Left lung (tissue), 10 donors: Measurements from ENCODE around the gene UBFD1. TPM values are rescaled to one million over a fixed set of nuclear protein-coding genes. Genes with fewer than 3 reads are reported as not detected.
"Not testable (repeated sequence)": the region's sequence is repeated elsewhere in the genome, so short reads cannot be mapped to it uniquely, and the experiment has no call there.

Experiments
- ATAC-seq: fragments of 200-7000 bp; cut with Tn5 transposase; one replicate; pipeline ENCODE4 v1.9.1; 2020; ENCODE audit warnings: moderate library complexity
- DNase-seq, 4 donors: peaks; one replicate each; pipeline ENCODE4 v3.0.0-alpha.2; 2013 to 2020
- H3K27ac ChIP-seq, 2 donors: fragments of 200-600 bp; sonication (generic) in 1 of 2; one replicate each; pipeline versions ENCODE4 v1.5.0 to v1.8.0; 2020 to 2021
- H3K27me3 ChIP-seq, 2 donors: fragments of 200-600 bp; sonication (generic) in 1 of 2; one replicate each; pipeline versions ENCODE4 v1.5.0 to v1.8.0; 2020 to 2021
- H3K36me3 ChIP-seq, 2 donors: fragments of 200-600 bp; sonication (generic) in 1 of 2; one replicate each; pipeline versions ENCODE4 v1.5.0 to v1.8.0; 2020 to 2021
- H3K4me1 ChIP-seq, 2 donors: fragments of 200-600 bp; one replicate each; pipeline ENCODE4 v1.8.0; 2021
- H3K4me3 ChIP-seq, 2 donors: fragments of 200-600 bp; sonication (generic) in 1 of 2; one replicate each; pipeline versions ENCODE4 v1.5.0 to v1.8.0; 2020 to 2021; ENCODE audit warnings: mild to moderate bottlenecking in 1 of 2
- H3K9me3 ChIP-seq, 2 donors: fragments of 200-600 bp; sonication (generic) in 1 of 2; one replicate each; pipeline versions ENCODE4 v1.5.0 to v1.8.0; 2020 to 2021
- CTCF ChIP-seq, 2 donors: fragments of 200-600 bp; sonication (generic) in 1 of 2; IDR thresholded peaks; one replicate each; pipeline versions ENCODE4 v1.5.0 to v1.8.0; 2021; ENCODE audit warnings: antibody characterized with exemption in 2 of 2
- intact Hi-C, 2 donors: fragments of 100-400 bp; cut with DNase I; formaldehyde crosslinking; loops; one replicate each; pipeline versions ENCODE4 v1.11.2 to v1.14.2; 2022
- polyA plus RNA-seq, 6 donors: library from polyadenylated mRNA; unstranded; fragments of 120-200 nt; gene quantifications; one replicate each; pipeline ENCODE4 v1.2.1, GENCODE V29; 2013; ENCODE audit not compliant: insufficient read length in 6 of 6
- total RNA-seq, 2 donors: library from RNA; stranded (reverse); fragmentation: NEBNext Ultra II Directional; extraction: Animal tissue kit (Norgen Biotek cat#: 25700); gene quantifications; one replicate each; pipeline ENCODE4 v1.2.1, GENCODE V29; 2021
- donor health status: DM: no; HTN: yes; CAD: no.
- donor health status: DM: no; HTN: no; CAD: no.

UBFD1 gene
- total and polyA plus RNA-seq, 8 donors = 51.9 to 74.1 (median 68.6) TPM

GRCh38 chr16:23579371-23579770 lies 21.8 kb downstream of the UBFD1 start:
- no peak for ATAC-seq
- Histone ChIP-seq H3K27ac (no peak overlapping the region), H3K9me3 (no peaks in the 10 kb centered on the region), H3K4me1 (no peaks in the 10 kb centered on the region), H3K27me3 (no peaks in the 10 kb centered on the region), H3K36me3 (peaks cover 0 to 71% of the 10 kb centered on the region in 2 donors), H3K4me3 (no peak overlapping the region)
- no peak for DNase-seq
- intact Hi-C loops = no loop called here
- TF ChIP-seq CTCF (IDR thresholded peaks at IDR 0.05) = no peak

GRCh38 chr16:23580391-23580790 lies 22.9 kb downstream of the UBFD1 start:
- Histone ChIP-seq H3K36me3 (peaks cover 0 to 74% of the 10 kb centered on the region in 2 donors), H3K27ac (no peak overlapping the region), H3K9me3 (no peaks in the 10 kb centered on the region), H3K4me3 (no peak overlapping the region), H3K27me3 (no peaks in the 10 kb centered on the region), H3K4me1 (no peaks in the 10 kb centered on the region)
- DNase-seq (no peak), ATAC-seq (no peak)
- no peak for TF ChIP-seq CTCF (IDR thresholded peaks at IDR 0.05)
- intact Hi-C loops = no loop called here

GRCh38 chr16:23581764-23582163 lies 24.2 kb downstream of the UBFD1 start:
- H3K9me3 ChIP-seq = no peaks in the 10 kb centered on the region
- H3K36me3 ChIP-seq = peaks cover 0 to 80% of the 10 kb centered on the region in 2 donors
- TF ChIP-seq CTCF (IDR thresholded peaks at IDR 0.05) = no peak
- no peak overlapping the region for H3K4me3 ChIP-seq
- ATAC-seq (no peak), DNase-seq (no peak)
- no peaks in the 10 kb centered on the region for H3K4me1 ChIP-seq
- intact Hi-C loops = no loop called here
- H3K27ac ChIP-seq = no peak overlapping the region
- no peaks in the 10 kb centered on the region for H3K27me3 ChIP-seq

- ATAC-seq, H3K9me3 ChIP-seq, H3K27ac ChIP-seq, H3K4me3 ChIP-seq, intact Hi-C loops, DNase-seq, H3K4me1 ChIP-seq, H3K27me3 ChIP-seq: not testable (repeated sequence)
- peaks cover 0 to 82% of the 10 kb centered on the region in 2 donors for H3K36me3 ChIP-seq
Measured at GRCh38 chr16:23583271-23583670, 25.7 kb downstream of the UBFD1 start.

- Histone ChIP-seq H3K4me3 (no peak overlapping the region), H3K9me3 (no peaks in the 10 kb centered on the region), H3K27me3 (no peaks in the 10 kb centered on the region), H3K4me1 (no peaks in the 10 kb centered on the region), H3K36me3 (peaks cover 0 to 84% of the 10 kb centered on the region in 2 donors), H3K27ac (no peak overlapping the region)
- DNase-seq = no peak
- intact Hi-C loops = no loop called here
- no peak for TF ChIP-seq CTCF (IDR thresholded peaks at IDR 0.05)
- ATAC-seq = no peak
Measured at GRCh38 chr16:23584186-23585076, 26.9 kb downstream of the UBFD1 start.
